ENCODE measurements around the gene USP32.

GRCh38 chr17:60300949-60301348 lies 91.0 kb downstream of the USP32 start:
- no peak for TF ChIP-seq CTCF (IDR thresholded peaks at IDR 0.05)
- TF ChIP-seq EZH2 (IDR thresholded peaks at IDR 0.05; ENCODE audit: borderline replicate concordance, insufficient read depth, low read depth, low read length, poor library complexity, severe bottlenecking), result no peak

All from B cell (primary cell).